Motor neuron (in vitro differentiated cells): ENCODE measurements around the gene LAMP1. TPM values are rescaled to one million over a fixed set of nuclear protein-coding genes. Genes with fewer than 3 reads are reported as not detected.
"Not testable (repeated sequence)": the region's sequence is repeated elsewhere in the genome, so short reads cannot be mapped to it uniquely, and the experiment has no call there.

Source experiments
- ATAC-seq, 8 experiments: fragments of 200-7000 bp; cut with Tn5 transposase; replicated peaks in 6 of 8; 2 replicates each; pipeline ENCODE4 v1.8.0; 2021; ENCODE audit warnings: mild to moderate bottlenecking in 8 of 8, moderate library complexity in 8 of 8
- H3K27ac ChIP-seq, 2 donors: fragments of 250-450 bp; sonication (Bioruptor Pico); 2 replicates each; pipeline ENCODE4 v1.9.0; 2021; ENCODE audit warnings: antibody characterized with exemption in 2 of 2, mild to moderate bottlenecking in 2 of 2, moderate library complexity in 1 of 2
- H3K4me1 ChIP-seq, 2 donors: fragments of 250-450 bp; sonication (Bioruptor Pico); replicated peaks in 1 of 2; 2 replicates each; pipeline ENCODE4 v1.6.1; 2021; ENCODE audit warnings: antibody characterized with exemption in 2 of 2, mild to moderate bottlenecking in 2 of 2, moderate library complexity in 1 of 2
- H3K4me3 ChIP-seq, 5 donors: fragments of 250-450 bp; sonication (Bioruptor Pico); 2 replicates each; pipeline ENCODE4 v1.9.0; 2021; ENCODE audit warnings: antibody characterized with exemption in 5 of 5, mild to moderate bottlenecking in 5 of 5, moderate library complexity in 4 of 5
- WGBS, 10 experiments: fragments of 450-650 bp; shearing (Covaris generic); methylation state at CpG; one replicate each; pipeline ENCODE4 v1.0.0; 2022; 5-methylcytosine and 5-hydroxymethylcytosine counted together
- in situ Hi-C, 9 experiments: fragments of 400-800 bp; cut with MboI; loops; one replicate each; pipeline ENCODE4 v1.15.0; 2021; ENCODE audit warnings: low sequenced_read_pairs in 9 of 9, low pct_unique_long_range_greater_than_20kb in 2 of 9; ENCODE audit not compliant: unreplicated experiment in 9 of 9
- total RNA-seq, 8 experiments: library from RNA; unstranded; fragments of 300-600 nt; gene quantifications; 2 replicates each; pipeline versions ENCODE4 v1.2.3 to v1.2.4, GENCODE V29; 2022

LAMP1 gene
- total RNA-seq, 8 experiments from 2014 or later: 41.5 to 367 (median 70.1) TPM

- in situ Hi-C loops: no loop called here
- ATAC-seq: no peak
- WGBS, 10 experiments: 60 to 100% (median 79%) methylated on average over 1 to 4 of the region's 15 CpGs; no CpG with 5 or more reads in 2 of the 10 experiments
- H3K4me1 ChIP-seq: peaks cover 7 to 13% of the 10 kb centered on the region in 2 donors
- no peak overlapping the region for H3K4me3 ChIP-seq
- no peak overlapping the region for H3K27ac ChIP-seq
Observed at GRCh38 chr13:113367020-113367560, 70.1 kb downstream of the LAMP1 start.

- no peak overlapping the region for H3K27ac ChIP-seq
- peaks cover 7 to 13% of the 10 kb centered on the region in 2 donors for H3K4me1 ChIP-seq
- in situ Hi-C loops: no loop called here
- WGBS, 10 experiments: 20 to 100% (median 72%) methylated on average over 1 to 5 of the region's 6 CpGs; no CpG with 5 or more reads in 4 of the 10 experiments
- ATAC-seq: no peak
- no peak overlapping the region for H3K4me3 ChIP-seq
Observed at GRCh38 chr13:113367771-113368170, 70.7 kb downstream of the LAMP1 start.

- H3K4me3 ChIP-seq, in situ Hi-C loops, ATAC-seq, H3K27ac ChIP-seq: not testable (repeated sequence)
- H3K4me1 ChIP-seq: peaks cover 7 to 13% of the 10 kb centered on the region in 2 donors
- 63 to 96% (median 90%) methylated on average over 1 to 5 of the region's 6 CpGs; no CpG with 5 or more reads in 3 of the 10 experiments for WGBS, 10 experiments
Observed at GRCh38 chr13:113368353-113368752, 71.3 kb downstream of the LAMP1 start.

- WGBS, 10 experiments: 88% methylated on average over 3 to 18 of the region's 29 CpGs; no CpG with 5 or more reads in 8 of the 10 experiments
- Histone ChIP-seq H3K4me3 (no peak overlapping the region), H3K4me1 (peaks cover 7 to 13% of the 10 kb centered on the region in 2 donors), H3K27ac (no peak overlapping the region)
- in situ Hi-C loops: no loop called here
- no peak for ATAC-seq
Observed at GRCh38 chr13:113369189-113369588, 72.2 kb downstream of the LAMP1 start.

GRCh38 chr13:113369881-113370280 is 72.8 kb downstream of the LAMP1 start:
- no peak overlapping the region for H3K27ac ChIP-seq
- in situ Hi-C loops: no loop called here
- peaks cover 3 to 8% of the 10 kb centered on the region in 2 donors for H3K4me1 ChIP-seq
- ATAC-seq: no peak
- WGBS, 10 experiments: 33 to 92% (median 83%) methylated on average over 2 to 3 of the region's 10 CpGs; no CpG with 5 or more reads in 7 of the 10 experiments
- no peak overlapping the region for H3K4me3 ChIP-seq

- no peak for ATAC-seq
- Histone ChIP-seq H3K4me1 (peaks cover 0 to 3% of the 10 kb centered on the region in 2 donors), H3K27ac (no peak overlapping the region), H3K4me3 (no peak overlapping the region)
- in situ Hi-C loops: no loop called here
- WGBS, 10 experiments: 79 to 100% (median 81%) methylated on average over 1 to 8 of the region's 13 CpGs; no CpG with 5 or more reads in 7 of the 10 experiments
Observed at GRCh38 chr13:113371061-113371460, 74.0 kb downstream of the LAMP1 start.

GRCh38 chr13:113371701-113372100 is 74.7 kb downstream of the LAMP1 start:
- H3K4me3 ChIP-seq, ATAC-seq, in situ Hi-C loops, H3K27ac ChIP-seq, H3K4me1 ChIP-seq: not testable (repeated sequence)
- WGBS, 10 experiments: 89 to 100% (median 100%) methylated on average over 2 to 3 of the region's 3 CpGs; no CpG with 5 or more reads in 7 of the 10 experiments

Other genes starting within 250 kb of the LAMP1 start
- gene F7, start 191.4 kb upstream of the LAMP1 start, total RNA-seq: under 1 TPM; 0.14 to 0.76 (median 0.28) TPM
- gene F10, start 174.4 kb upstream of the LAMP1 start, total RNA-seq: 1 to 10 TPM in 1 of 8 experiments, under 1 TPM in 6, not detected in 1; 0.14 to 1.3 (median 0.57) TPM
- 1 to 10 TPM in 1 of 8 experiments, under 1 TPM in 6, not detected in 1; 0.05 to 1.1 (median 0.29) TPM for gene PROZ, start 138.6 kb upstream of the LAMP1 start, total RNA-seq
- 10 to 100 TPM; 24.8 to 89.9 (median 36.3) TPM for gene PCID2, start 88.6 kb upstream of the LAMP1 start, total RNA-seq
- gene CUL4A, start 87.6 kb upstream of the LAMP1 start, total RNA-seq: 100 to 1,000 TPM in 2 of 8 experiments, 10 to 100 TPM in 6; 17.5 to 114 (median 39.1) TPM
- 1 to 10 TPM; 1.1 to 7.7 (median 2.0) TPM for gene GRTP1, start 66.9 kb downstream of the LAMP1 start, total RNA-seq
- 10 to 100 TPM in 1 of 8 experiments, 1 to 10 TPM in 5, under 1 TPM in 2; 0.65 to 25.6 (median 2.1) TPM for gene ADPRHL1, start 156.2 kb downstream of the LAMP1 start, total RNA-seq
- gene DCUN1D2, start 193.5 kb downstream of the LAMP1 start, total RNA-seq: 10 to 100 TPM; 13.7 to 48.1 (median 21.6) TPM